Measurements from ENCODE around the gene EXOSC9. TPM values are rescaled to one million over a fixed set of nuclear protein-coding genes. Genes with fewer than 3 reads are reported as not detected.
A peak's percentile ranks its signal among the peaks of the same experiment; 100 is the strongest.

The EXOSC9 gene
- total RNA-seq, 1 experiment from 2014 or later = 79.0 TPM

DNA sequence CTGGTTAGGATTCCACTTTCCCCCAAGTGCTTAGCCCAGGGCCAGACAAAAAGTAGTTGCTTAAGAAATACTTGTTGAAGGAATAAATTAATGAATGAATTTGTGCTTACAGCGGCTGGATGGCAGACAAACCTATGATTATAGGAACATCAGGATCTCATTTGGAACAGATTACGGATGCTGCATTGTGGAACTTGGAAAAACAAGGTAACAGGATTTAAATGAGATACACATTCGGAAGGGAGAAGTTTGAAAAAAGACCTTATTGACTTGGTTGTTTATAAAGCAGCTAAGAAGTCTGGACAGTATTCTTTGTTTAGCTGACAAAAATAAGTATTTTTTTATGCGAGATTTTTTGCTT lies 572 bp downstream of the EXOSC9 start:
- peaks cover 12% of the 10 kb centered on the region for H3K4me1 ChIP-seq (ENCODE audit: insufficient read depth, low read length, poor library complexity, severe bottlenecking)
- ChIA-PET POLR2A (ENCODE audit: low non-redundant PET) (interaction anchor here (1.0 kb wide), 1 partner anchor 36 kb away, joined by 5 read pairs; no protein-coding TSS in a partner anchor), CTCF (no interaction called here)
- peak overlapping the region; percentile 75 for H3K4me3 ChIP-seq (ENCODE audit: low read depth, low read length, poor library complexity, severe bottlenecking)
- peaks cover 43% of the 10 kb centered on the region for H3K36me3 ChIP-seq (ENCODE audit: insufficient read depth, low read length, poor library complexity, severe bottlenecking)
- intact Hi-C loops (cut with micrococcal nuclease; ENCODE audit: unreplicated experiment) = no loop called here
- no peak for DNase-seq (ENCODE audit: low spot score)
- BruUV-seq (replicated peaks) = no TSS peak
- H3K27ac ChIP-seq (ENCODE audit: low read depth, low read length, poor library complexity, severe bottlenecking) = peak overlapping the region; percentile 90
- H3K9me3 ChIP-seq (ENCODE audit: low read depth, low read length, poor library complexity, severe bottlenecking) = no peaks in the 10 kb centered on the region
- H3K27me3 ChIP-seq (replicated peaks; ENCODE audit: insufficient read depth, low read depth, low read length, poor library complexity) = no peaks in the 10 kb centered on the region
- TF ChIP-seq EZH2 (IDR thresholded peaks at IDR 0.05; ENCODE audit: borderline replicate concordance, low read depth, low read length, poor library complexity, severe bottlenecking) = no peak
- TF ChIP-seq, protein P1, sequence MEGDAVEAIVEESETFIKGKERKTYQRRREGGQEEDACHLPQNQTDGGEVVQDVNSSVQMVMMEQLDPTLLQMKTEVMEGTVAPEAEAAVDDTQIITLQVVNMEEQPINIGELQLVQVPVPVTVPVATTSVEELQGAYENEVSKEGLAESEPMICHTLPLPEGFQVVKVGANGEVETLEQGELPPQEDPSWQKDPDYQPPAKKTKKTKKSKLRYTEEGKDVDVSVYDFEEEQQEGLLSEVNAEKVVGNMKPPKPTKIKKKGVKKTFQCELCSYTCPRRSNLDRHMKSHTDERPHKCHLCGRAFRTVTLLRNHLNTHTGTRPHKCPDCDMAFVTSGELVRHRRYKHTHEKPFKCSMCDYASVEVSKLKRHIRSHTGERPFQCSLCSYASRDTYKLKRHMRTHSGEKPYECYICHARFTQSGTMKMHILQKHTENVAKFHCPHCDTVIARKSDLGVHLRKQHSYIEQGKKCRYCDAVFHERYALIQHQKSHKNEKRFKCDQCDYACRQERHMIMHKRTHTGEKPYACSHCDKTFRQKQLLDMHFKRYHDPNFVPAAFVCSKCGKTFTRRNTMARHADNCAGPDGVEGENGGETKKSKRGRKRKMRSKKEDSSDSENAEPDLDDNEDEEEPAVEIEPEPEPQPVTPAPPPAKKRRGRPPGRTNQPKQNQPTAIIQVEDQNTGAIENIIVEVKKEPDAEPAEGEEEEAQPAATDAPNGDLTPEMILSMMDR (conservative IDR thresholded peaks at IDR 0.05; ENCODE audit: low read depth, low read length) = no peak

DNA sequence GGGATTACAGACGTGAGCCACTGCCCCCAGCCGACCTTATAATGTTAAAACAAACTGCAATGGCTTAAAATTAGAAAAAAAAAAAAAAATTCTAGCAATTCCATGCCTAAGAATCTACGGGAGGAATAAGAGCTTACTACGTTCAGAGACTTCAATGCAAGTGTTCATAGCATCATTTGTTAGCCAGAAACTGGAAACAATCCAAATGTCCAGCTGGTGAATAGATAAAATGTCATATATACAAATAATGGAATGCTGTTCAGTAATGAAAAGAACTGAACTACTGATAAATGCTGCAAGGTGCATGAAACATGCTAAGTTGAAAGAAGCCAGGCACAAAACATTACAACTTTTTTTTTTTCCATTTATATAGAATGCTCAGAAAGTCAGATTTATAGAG lies 5.3 kb downstream of the EXOSC9 start:
- ChIA-PET CTCF (no interaction called here), POLR2A (ENCODE audit: low non-redundant PET) (no interaction called here)
- no peaks in the 10 kb centered on the region for H3K9me3 ChIP-seq (ENCODE audit: low read depth, low read length, poor library complexity, severe bottlenecking)
- no peak for TF ChIP-seq EZH2 (IDR thresholded peaks at IDR 0.05; ENCODE audit: borderline replicate concordance, low read depth, low read length, poor library complexity, severe bottlenecking)
- TF ChIP-seq, protein P1 (conservative IDR thresholded peaks at IDR 0.05; ENCODE audit: low read depth, low read length) = no peak
- H3K4me1 ChIP-seq (ENCODE audit: insufficient read depth, low read length, poor library complexity, severe bottlenecking) = peaks cover 12% of the 10 kb centered on the region
- DNase-seq (ENCODE audit: low spot score) = no peak
- intact Hi-C loops (cut with micrococcal nuclease; ENCODE audit: unreplicated experiment) = no loop called here
- H3K27me3 ChIP-seq (replicated peaks; ENCODE audit: insufficient read depth, low read depth, low read length, poor library complexity) = no peaks in the 10 kb centered on the region
- H3K4me3 ChIP-seq (ENCODE audit: low read depth, low read length, poor library complexity, severe bottlenecking) = no peak overlapping the region
- BruUV-seq (replicated peaks) = no TSS peak
- H3K36me3 ChIP-seq (ENCODE audit: insufficient read depth, low read length, poor library complexity, severe bottlenecking) = peaks cover 81% of the 10 kb centered on the region
- no peak overlapping the region for H3K27ac ChIP-seq (ENCODE audit: low read depth, low read length, poor library complexity, severe bottlenecking)

DNA sequence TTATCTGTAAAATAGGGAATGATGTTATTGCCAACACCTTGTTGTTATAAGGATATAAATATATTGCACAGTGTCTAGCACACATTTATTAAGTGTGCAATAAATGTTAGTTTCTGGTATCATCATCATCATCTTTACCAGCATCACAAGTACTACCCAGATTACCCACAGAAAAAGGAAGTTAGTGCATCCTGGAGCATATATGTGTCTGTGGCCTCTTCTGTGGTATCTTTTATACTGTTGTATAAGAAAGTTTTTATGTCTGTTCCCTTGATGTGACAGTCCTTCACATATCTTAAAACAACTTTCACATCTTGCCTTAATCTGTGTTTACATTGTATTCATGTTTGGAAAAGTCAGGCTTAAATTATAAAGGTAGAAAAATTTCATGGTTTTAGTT lies 10.0 kb downstream of the EXOSC9 start:
- H3K27ac ChIP-seq (ENCODE audit: low read depth, low read length, poor library complexity, severe bottlenecking) = no peak overlapping the region
- ChIA-PET POLR2A (ENCODE audit: low non-redundant PET) (no interaction called here), CTCF (no interaction called here)
- no peaks in the 10 kb centered on the region for H3K9me3 ChIP-seq (ENCODE audit: low read depth, low read length, poor library complexity, severe bottlenecking)
- H3K4me1 ChIP-seq (ENCODE audit: insufficient read depth, low read length, poor library complexity, severe bottlenecking) = no peaks in the 10 kb centered on the region
- H3K36me3 ChIP-seq (ENCODE audit: insufficient read depth, low read length, poor library complexity, severe bottlenecking) = peaks cover 91% of the 10 kb centered on the region
- DNase-seq (ENCODE audit: low spot score) = no peak
- H3K27me3 ChIP-seq (replicated peaks; ENCODE audit: insufficient read depth, low read depth, low read length, poor library complexity) = no peaks in the 10 kb centered on the region
- TF ChIP-seq, protein P1 (conservative IDR thresholded peaks at IDR 0.05; ENCODE audit: low read depth, low read length) = no peak
- TF ChIP-seq EZH2 (IDR thresholded peaks at IDR 0.05; ENCODE audit: borderline replicate concordance, low read depth, low read length, poor library complexity, severe bottlenecking) = no peak
- H3K4me3 ChIP-seq (ENCODE audit: low read depth, low read length, poor library complexity, severe bottlenecking) = no peak overlapping the region
- intact Hi-C loops (cut with micrococcal nuclease; ENCODE audit: unreplicated experiment) = no loop called here
- no TSS peak for BruUV-seq (replicated peaks)
